Measurements from ENCODE around the gene PTPN11.

- no peak for TF ChIP-seq POLR2A (IDR thresholded peaks at IDR 0.05; ENCODE audit: low read depth, low read length)
- TF ChIP-seq PAX5 (IDR thresholded peaks at IDR 0.05; ENCODE audit: insufficient read depth, low read length, severe bottlenecking), result no peak
- no peak for TF ChIP-seq POLR2AphosphoS5 (IDR thresholded peaks at IDR 0.05; ENCODE audit: low read depth, low read length)
These were observed 48.1 kb downstream of the PTPN11 start for GRCh38 chr12:112466835-112467234.
